NOMO-1 (cell line): ENCODE results near the gene MARCKS.

Experiments used
- DNase-seq, 2 experiments: peaks; one replicate each; lab custom pipeline; 2025; ENCODE audit not compliant: unreplicated experiment in 2 of 2; lab: John Stamatoyannopoulos, UW

MARCKS gene

GRCh38 chr6:113856625-113857555 lies at the start of gene MARCKS:
Gene MARCKS, plus strand, starts transcription at chr6:113857345. Its CDS starts 401 bp downstream, at chr6:113857746.
- peak; percentile 79 to 92 for DNase-seq

GRCh38 chr6:113809826-113810225 lies 47.3 kb upstream of the MARCKS start:
- peak; percentile 77 to 92 for DNase-seq

- DNase-seq, result no peak
These were observed 44.0 kb upstream of the MARCKS start for GRCh38 chr6:113813142-113813541.

- DNase-seq, result peak in 1 of 2 experiments; percentile 80
These were observed 38.6 kb upstream of the MARCKS start for GRCh38 chr6:113818578-113818977.

- DNase-seq, result peak in 1 of 2 experiments; percentile 19
These were observed 37.8 kb upstream of the MARCKS start for GRCh38 chr6:113819169-113819830.

- no peak for DNase-seq
These were observed 36.4 kb upstream of the MARCKS start for GRCh38 chr6:113820761-113821160.

GRCh38 chr6:113821445-113821844 lies 35.7 kb upstream of the MARCKS start:
- DNase-seq, result no peak

GRCh38 chr6:113823916-113824315 lies 33.2 kb upstream of the MARCKS start:
- no peak for DNase-seq

GRCh38 chr6:113824411-113824810 lies 32.7 kb upstream of the MARCKS start:
- DNase-seq, result no peak

GRCh38 chr6:113824866-113825265 lies 32.3 kb upstream of the MARCKS start:
- DNase-seq, result no peak

- DNase-seq, result no peak
These were observed 31.4 kb upstream of the MARCKS start for GRCh38 chr6:113825781-113826180.

GRCh38 chr6:113828984-113829695 lies 28.0 kb upstream of the MARCKS start:
- no peak for DNase-seq

- DNase-seq, result no peak
These were observed 27.5 kb upstream of the MARCKS start for GRCh38 chr6:113829696-113830045.

GRCh38 chr6:113830140-113830539 lies 27.0 kb upstream of the MARCKS start:
- DNase-seq, result no peak

GRCh38 chr6:113833537-113833936 lies 23.6 kb upstream of the MARCKS start:
- no peak for DNase-seq

- DNase-seq, result no peak
These were observed 20.0 kb upstream of the MARCKS start for GRCh38 chr6:113837170-113837569.

GRCh38 chr6:113842165-113842564 lies 15.0 kb upstream of the MARCKS start:
- no peak for DNase-seq

- no peak for DNase-seq
These were observed 13.6 kb upstream of the MARCKS start for GRCh38 chr6:113843500-113844073.

GRCh38 chr6:113846577-113846976 lies 10.6 kb upstream of the MARCKS start:
- DNase-seq, result no peak

GRCh38 chr6:113847447-113847846 lies 9.7 kb upstream of the MARCKS start:
- DNase-seq, result no peak

GRCh38 chr6:113848280-113848679 lies 8.9 kb upstream of the MARCKS start:
- no peak for DNase-seq
